HG03565 (cell line): Measurements from ENCODE around the gene SORBS1.

Experiments
- ATAC-seq: cut with Tn5 transposase; IDR thresholded peaks from one replicate; pipeline ENCODE4 v1.9.1; 2021; ENCODE audit warnings: mild to moderate bottlenecking, moderate library complexity; ENCODE audit not compliant: unreplicated experiment

Gene SORBS1

DNA sequence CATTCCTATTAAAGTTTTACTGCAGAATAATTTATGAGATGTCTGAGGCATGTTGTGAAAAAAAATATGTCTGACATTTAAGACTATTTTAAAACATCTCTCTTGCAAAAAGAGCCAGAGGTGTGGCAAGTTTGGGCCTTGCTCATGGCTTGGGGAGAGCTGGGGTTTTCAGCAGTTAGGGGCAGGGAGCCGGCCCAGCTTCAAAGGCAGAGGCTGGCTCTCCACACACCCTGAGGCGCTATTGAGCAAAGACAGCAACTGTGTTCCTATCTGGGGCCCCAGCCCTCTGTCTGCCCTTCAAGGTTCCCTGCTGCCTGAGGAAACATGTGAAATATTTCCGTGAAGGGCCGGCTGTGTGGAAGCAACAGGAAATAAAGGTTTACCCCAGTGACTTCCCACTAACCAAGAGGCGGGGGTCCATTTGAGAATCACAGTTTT lies 94.0 kb downstream of the SORBS1 start:
- ATAC-seq, result no peak

DNA sequence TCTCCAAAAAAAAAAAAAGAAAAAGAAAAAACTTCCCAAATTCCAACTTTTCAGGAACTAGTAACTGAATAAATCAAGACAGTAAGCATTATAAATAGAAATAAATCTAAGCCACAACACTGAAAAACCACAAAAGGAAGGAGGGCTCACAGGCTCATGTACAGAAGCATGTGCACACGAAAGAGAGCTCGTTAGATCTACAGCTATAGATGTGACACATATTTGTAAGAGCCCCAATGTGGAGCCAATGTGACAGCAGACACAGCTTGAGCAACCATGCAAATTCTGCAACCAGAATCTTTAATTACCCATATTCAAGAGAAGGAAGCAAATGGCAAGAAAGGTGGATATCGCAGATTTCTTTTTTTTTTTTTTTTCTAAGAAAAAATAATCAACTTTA lies 94.7 kb downstream of the SORBS1 start:
- ATAC-seq, result no peak

DNA sequence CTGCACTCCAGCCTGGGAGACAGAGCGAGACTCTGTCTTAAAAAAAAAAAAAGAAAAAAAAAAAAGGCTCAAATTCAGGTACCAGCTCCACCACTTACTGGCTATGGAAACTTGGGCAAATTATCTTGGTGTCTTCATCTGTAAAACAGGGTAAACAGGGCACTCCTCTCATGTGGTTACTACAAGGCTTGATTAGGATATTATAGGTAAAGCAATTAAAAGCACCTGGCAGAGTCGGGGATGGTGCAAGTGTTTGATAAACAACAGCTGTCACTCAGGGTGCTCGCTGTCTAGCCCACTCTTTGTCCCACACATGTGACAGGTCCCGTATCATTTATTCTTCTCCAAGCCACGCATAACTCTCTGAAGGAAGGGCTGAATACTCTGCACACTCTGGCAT lies 96.9 kb downstream of the SORBS1 start:
- no peak for ATAC-seq

DNA sequence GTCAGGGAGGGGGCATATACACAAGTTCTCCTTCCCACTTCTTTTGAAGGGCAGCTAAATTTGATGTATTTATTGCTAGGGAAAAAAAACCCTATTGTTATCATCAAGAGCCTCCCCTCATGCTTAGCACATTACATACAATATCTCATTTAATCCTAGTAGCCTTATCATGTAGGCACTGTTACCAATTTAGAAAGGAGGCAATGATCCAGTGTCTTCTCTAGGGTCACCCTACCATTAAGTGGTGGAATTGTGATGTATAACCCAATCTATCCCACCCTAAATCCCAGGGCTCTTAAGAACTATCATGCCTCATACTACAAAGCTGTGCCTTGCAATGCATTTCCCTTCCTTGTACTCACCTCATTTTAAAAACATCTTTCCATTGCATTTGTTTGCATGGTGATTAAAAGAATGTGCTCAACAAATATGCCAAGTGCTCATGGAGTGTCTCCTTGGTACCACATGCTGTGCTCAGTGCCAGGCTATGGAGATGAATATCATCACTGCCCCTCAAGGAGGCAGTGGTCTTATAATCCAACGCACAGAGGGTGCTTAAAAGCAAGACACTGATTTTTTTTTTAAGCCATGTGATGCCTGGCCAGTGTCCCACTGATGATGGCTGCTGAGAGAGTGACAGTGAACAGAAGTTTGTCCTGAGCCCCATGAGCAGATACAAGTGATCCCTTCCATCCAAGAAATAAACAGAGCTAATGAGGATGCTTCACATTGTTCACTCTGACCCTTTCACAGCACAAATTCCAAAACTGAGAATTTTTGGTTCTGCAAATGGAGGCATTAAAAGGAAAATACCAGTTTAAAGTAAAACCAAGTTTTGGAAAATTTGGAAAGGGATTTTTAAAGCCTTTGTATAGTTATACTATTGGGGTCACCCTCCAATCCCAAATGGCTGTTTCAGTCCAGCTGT lies 98.2 kb downstream of the SORBS1 start:
- ATAC-seq, result no peak

DNA sequence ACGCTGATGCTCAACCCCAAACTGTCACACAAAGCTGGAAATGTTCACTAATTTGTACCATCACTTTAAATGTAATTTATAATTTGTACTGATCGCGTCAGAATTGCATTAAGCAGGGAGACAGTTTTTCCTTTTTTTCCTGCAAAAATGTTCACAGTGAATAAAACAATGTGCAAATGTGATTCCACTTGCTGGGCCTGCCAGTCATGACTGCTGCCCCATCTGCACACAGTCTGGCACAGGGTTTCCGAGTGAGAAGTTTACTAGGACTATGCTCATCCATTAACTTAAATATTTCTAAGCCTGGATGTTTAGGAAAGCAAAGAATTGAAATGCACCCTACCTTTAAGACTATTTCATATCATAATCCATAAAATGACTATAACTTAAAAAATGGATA lies 99.6 kb downstream of the SORBS1 start:
- ATAC-seq, result no peak

DNA sequence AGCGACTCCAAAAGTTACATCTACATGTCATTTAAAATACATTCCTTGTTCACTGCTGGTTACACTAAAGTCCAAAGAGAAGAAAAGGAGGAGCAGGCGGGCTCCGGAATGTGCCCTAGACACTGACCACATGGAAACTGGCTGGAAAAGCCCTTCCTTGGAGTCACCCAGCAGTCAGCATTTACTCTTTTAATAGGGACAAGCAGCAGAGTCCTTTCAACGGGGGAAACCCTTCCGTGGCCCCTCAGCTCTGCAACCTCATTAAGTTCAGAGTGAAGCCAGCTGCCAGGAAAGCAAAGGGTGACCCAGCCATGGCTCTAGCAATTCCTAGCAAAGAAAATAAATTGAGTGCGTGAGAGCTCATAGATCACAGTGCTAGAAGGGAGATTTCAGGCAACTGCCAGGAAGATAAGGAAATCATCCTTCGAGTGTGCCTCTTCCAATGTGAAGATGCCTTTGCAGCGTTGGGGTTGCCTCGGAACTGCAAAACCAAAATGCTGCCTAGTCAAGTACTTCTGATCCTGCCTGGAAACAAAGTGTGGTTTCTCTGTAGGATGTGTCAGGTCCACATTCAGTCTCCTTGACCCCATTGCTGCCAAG lies 101.6 kb downstream of the SORBS1 start:
- no peak for ATAC-seq

DNA sequence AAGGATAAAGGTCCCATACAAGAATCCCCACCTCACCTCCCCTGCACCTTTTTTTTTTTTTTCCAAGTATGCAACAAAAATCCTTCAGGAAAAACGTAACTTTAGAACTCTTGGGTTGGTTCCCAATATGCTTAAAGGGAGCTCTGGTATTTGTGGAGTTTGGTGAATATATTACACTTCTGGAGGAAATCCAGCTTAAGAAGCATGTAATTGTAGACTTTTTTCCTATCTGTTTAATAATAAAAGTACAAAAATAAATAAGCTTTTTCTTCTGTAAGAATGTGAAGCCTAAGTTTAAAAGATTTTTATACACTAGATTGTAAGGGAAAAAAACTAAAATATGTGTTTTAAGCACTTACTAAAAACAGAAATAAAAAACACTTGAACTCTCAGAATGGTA lies 102.3 kb downstream of the SORBS1 start:
- no peak for ATAC-seq

DNA sequence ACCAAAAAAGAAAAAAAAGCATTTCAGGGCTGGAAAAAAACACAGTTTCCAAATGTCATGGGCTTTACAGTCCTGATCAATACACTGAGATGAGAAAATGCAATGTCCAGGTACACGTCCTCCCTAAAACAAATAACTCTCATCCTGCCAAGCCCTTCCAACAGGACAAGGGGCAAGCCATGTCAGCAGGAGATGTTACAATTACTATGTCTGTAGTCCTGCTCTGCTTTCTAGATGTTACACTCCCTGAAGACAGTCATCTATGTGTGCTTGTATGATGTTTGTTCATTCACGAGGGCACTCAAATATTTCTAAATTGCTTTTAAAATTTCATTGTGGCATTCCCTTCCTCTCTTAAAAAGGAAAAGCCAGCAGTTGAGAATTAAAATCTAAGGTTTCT lies 103.2 kb downstream of the SORBS1 start:
- ATAC-seq, result no peak

DNA sequence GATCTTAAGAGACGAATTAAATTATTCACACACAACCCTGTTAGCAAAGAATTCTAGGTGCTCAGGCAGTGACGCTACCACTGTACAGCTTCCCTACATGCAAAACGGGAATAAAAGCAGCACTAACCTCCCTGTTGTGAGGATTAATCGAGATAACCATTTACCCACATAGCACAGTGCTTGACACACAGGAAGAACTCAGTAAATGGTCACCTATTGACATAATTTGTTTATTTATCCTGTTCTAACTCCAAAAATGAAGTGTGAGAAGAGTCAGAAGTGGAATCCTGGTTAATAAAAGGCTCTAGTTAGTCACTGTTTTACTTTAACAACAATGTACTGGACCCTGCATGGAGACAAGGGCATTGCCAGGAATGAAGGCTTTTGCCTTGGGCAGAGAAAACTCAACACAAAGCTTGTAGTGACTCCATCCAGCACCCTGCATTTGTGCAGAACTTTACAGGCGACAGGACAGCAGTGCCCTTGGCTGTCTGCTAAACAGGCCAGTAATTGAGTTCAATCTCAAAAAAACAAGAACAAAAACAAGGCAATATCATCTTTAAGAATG lies 103.8 kb downstream of the SORBS1 start:
- ATAC-seq, result no peak

DNA sequence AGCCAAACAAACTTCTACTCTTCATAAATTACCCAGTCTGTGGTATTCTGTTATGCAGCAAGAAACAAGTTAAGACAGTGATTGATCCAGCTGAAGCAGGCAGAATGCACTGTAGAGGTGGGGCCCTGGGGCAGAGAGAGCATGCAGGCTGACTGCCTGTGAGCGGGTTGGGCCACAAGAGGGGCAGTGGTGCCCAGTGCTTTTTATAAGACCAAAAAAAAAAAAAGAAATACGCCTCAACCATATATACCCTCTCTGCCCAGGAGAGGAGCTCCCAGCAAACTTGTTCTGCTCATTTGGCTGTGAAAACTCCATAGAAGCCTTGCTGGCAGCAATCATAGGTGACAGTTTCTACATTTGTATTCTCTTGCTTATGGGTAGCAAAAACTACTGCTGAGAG lies 104.7 kb downstream of the SORBS1 start:
- no peak for ATAC-seq

DNA sequence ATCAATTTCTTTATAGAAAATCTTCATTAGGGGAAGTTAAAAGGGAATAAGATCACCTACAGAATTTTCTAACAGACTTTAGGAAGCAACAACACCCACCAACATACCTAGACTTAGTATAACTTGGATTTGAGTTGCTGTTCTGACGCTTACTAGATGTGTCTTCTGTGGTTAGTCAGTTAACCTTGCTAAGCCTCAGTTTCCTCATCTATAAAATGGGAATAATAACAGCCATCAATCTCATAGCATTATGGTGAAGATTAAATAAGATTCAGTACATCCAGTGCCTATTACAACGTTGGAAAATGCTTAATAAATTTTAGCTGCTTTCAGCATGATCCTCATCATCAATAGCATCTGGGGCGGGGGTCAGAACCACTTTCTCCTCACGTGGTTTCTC lies 106.2 kb downstream of the SORBS1 start:
- ATAC-seq, result no peak

DNA sequence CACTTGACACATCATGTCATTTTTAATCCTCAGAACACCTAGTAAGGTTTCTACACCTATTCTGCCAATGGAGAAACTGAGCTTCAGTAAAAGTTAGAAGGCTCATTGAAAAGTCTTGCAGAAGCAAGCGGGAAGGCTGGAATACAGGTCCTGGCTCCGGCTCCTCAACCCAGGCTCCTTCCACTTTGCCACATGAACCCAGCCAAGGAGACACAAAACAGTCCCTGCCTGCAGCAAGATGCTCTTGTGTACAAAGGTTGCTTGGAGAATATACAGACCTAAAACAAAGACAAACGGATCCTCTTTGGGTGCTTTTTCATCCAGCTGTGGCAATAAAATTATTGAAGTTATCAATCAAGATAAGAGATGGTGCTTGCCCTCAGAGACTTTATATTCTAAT lies 106.8 kb downstream of the SORBS1 start:
- no peak for ATAC-seq

DNA sequence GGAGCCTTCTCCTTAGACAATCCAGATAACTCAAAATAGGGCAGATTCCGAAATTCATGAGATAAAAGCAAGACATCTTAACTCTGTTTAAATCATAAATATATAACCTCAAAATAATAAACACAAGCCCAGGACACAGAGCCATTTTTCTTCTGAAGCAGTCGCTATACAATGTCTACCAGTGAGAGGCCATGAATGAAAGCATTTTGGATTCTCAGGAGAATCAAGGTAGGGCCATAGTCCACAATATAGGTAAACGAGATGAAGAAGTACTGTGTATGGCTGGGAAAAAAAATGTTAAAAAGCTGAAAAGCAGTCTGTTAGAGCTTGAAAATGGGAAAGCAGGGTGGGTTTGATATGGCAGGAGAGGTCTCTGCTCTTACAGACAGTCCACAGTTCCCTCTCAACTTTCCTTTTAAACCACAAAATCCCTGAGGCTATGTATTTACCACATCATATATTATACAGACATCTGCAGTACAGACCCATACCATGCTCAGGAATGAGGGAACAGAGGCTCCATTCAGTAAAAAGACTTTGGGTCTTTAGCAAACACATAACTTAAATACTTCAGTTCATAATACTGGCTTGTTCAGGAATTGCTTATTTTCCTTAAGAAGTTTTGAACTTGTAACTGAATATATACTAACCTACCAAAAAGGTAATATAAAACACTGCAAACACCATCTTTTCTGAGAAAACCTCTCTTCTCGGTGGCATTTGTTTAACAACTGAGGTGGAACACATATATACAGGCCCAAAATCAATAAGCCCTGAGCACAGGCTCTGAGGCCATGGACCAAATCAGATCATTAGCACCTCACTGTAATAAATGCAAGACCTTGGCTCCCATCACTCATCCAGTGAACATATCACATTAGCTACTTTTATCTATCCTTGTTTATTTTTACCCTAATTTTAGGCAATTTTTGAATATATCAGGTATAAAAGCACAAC lies 109.3 kb downstream of the SORBS1 start:
- no peak for ATAC-seq

DNA sequence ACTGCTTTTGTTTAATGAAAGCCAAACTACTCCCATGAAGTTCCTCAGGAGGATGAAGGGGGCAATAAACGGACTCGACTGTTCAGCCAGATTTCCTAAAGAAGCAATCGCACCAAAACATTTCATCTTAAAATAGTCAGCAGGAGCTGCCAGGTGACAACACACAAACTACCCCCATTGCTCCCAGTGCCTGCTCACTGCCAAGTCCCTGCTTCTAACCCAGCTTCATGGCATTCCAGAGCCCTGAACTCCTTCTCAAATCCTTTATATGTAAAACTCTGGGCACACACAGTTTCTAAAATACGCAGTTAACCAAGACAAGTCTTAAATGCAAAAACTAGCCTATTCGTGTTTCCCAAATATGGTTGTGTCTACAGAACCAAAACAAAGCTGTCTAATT lies 110.0 kb downstream of the SORBS1 start:
- no peak for ATAC-seq

DNA sequence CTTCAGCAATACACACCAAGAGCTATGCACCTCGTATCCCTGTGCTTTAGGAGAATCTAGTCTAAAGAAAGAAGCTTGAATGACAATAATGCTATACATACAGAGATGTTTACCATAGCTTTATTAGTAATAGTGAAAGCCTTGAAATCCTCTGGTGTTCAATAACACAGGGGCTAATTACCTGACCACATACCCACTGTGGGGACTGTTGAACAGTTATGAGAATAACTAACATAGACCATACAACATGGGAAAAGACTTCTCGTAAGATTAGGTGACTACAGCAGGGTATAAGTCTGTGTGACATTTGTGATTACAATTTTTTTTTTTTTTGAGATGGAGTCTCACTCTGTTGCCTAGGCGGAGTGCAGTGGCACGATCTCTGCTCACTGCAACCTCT lies 111.0 kb downstream of the SORBS1 start:
- ATAC-seq, result no peak

DNA sequence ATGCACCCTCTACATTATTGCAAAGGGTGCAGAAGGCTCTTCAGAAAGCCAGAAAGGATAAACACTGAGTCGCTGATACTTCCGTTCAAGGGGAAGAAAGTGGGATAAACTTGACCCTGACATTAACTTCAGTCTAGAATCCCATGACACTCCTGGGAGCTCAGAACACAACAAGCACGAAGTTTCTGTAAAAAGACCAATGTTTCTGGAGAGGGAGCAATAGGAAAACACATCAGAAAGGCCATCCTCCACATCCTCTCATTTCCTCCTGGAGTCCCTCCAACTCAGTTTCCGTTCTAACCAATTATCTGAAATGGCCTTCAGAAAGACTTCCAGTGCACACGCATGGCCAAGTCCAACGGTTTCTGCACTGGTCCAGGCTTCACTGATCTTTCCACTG lies 113.5 kb downstream of the SORBS1 start:
- ATAC-seq, result no peak

DNA sequence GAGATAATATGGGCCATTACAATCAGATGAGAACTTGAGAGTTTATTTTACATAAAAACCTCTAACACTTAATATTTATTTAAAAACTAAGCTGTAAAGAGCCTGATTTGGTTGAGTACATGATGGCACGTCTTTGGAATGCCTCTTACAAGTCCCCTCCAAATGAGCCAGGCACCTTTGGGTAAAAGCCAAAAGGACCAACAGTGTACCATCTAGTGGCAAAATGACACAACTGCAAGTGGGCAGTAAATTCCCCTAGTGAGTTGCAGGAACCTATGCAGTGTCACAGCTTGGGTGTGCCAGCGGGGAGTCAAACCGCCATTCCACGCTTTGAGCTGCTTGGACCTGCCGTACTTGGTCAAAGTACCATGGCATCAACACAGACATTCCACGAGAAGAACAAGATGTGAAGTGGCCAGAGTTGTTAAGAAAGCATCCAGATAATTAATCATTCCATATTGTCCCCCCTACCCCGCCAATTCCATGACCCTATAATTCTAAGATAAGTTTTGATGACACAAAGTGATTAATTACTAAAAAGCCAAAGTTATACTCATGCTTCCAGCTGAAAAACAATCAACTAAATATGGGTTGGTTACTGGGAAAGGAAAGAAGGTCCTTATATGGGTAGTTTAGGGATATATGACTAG lies 115.2 kb downstream of the SORBS1 start:
- no peak for ATAC-seq

DNA sequence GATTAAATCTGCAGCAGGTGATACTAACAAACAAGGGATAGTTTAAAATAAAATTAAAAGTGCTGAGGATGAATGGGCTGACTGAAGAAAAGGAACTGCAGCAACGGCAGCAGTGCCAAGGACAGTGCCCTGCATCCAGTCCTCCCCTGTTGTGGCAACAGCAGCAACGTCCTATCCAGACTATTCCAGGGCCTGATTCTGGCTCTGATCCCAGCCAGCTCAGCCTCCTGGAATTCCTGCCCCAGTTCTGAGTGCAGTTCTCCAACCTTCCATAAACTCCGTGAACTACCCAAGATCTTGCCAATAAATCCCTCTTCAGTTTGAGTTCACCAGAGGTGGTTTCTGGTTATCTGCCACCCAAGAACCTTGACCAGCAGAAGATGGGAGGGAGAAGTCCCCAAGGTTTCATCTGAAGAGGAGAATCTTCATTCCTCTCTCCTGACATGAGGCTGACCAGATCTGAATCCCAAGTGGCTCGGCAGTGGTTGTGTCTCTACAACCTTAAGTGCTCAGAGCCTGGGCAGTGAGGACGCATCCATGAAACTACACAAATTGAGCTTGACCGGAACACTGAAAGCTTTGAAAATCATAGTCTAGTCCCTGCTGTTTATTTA lies 115.8 kb downstream of the SORBS1 start:
- ATAC-seq, result no peak

DNA sequence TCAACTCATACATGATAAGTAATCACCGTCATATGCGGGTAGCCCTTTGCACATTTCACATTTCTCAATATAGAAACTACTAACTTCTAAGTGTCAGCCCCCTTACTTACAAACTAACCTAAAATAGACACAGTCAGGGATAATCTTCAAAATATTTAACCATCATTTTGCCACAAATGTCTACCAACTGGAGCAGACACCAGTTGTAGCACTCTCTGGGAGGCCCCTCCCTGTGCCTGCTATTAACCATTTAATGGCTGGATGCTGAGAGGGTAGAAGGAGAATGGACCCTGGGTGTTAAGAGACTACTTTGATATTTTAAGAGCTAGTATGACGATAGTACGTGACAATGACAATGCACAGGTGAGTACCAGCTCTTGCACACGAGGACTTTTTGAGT lies 116.4 kb downstream of the SORBS1 start:
- no peak for ATAC-seq

DNA sequence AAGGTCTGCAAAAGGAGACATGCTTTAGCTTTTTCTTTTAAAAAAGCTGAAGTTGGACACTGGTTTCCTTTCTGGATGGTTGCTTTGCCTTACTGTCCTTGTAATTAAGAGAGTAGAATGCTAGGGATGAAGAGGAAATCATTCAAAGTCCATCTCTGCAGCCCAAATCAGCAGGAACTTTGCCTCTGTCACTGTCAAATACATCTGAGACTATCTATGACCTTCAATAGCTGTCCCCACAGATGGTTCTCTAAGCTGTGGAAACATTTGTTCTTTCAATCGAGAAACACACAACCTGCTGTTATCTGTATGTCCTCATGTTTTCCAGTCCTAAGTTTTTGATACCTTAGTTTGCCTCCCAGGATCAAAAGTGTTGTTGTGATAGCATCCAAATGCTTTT lies 117.5 kb downstream of the SORBS1 start:
- ATAC-seq, result no peak
